A549 (cell line): ENCODE results near the gene SLC25A46. TPM values are rescaled to one million over a fixed set of nuclear protein-coding genes. Genes with fewer than 3 reads are reported as not detected.
"Not testable (repeated sequence)": the region's sequence is repeated elsewhere in the genome, so short reads cannot be mapped to it uniquely, and the experiment has no call there.

ENCODE experiments used
- ATAC-seq, 2 experiments: fragments of 200-7000 bp in 1 of 2; fragments of >200 bp in 1 of 2; cut with Nextera tagmentation in 1 of 2; cut with Tn5 transposase in 1 of 2; 3 replicates each; pipeline versions ENCODE4 v1.8.0 to v1.9.1; 2018 to 2020; ENCODE audit warnings: mild to moderate bottlenecking in 1 of 2, moderate library complexity in 1 of 2
- CTCF ChIA-PET: fragments of 300-600 bp; sonication (Branson Sonifier 250); formaldehyde crosslinking; extraction: SDS; loops from one replicate; lab custom pipeline; 2021; ENCODE audit warnings: antibody characterized with exemption, inconsistent platforms; lab: Yijun Ruan, JAX
- POLR2A ChIA-PET: fragments of 350-600 bp; formaldehyde crosslinking; extraction: SDS; loops from one replicate; lab custom pipeline; 2021; ENCODE audit warnings: antibody characterized with exemption, inconsistent platforms; lab: Yijun Ruan, JAX
- DNase-seq, 2 experiments: peaks; one replicate each; pipeline versions ENCODE4 v3.0.0 to v3.0.0-alpha.2; 2011 to 2016; ENCODE audit warnings: low read depth in 1 of 2, low spot score in 1 of 2
- FAIRE-seq: peaks from 2 replicates; lab custom pipeline; 2011; peaks lifted over from hg19 to GRCh38; lab: Jason Lieb, UNC
- H3K27ac ChIP-seq, 2 experiments: fragments of >200 bp; sonication (Bioruptor Twin); formaldehyde crosslinking; 3 replicates each; pipeline ENCODE4 v1.5.1; 2016 to 2017
- H3K4me1 ChIP-seq: fragments of >200 bp; sonication (Bioruptor Twin); formaldehyde crosslinking; 3 replicates; pipeline ENCODE4 v1.6.1; 2016
- H3K4me2 ChIP-seq: fragments of >200 bp; sonication (Bioruptor Twin); formaldehyde crosslinking; 3 replicates; pipeline ENCODE4 v1.6.1; 2016
- H3K4me3 ChIP-seq: fragments of >200 bp; sonication (Bioruptor Twin); formaldehyde crosslinking; 3 replicates; pipeline ENCODE4 v1.5.1; 2016
- H3K9me3 ChIP-seq: fragments of >200 bp; sonication (Bioruptor Twin); formaldehyde crosslinking; 3 replicates; pipeline ENCODE4 v1.6.1; 2016
- BHLHE40 ChIP-seq: IDR thresholded peaks from 2 replicates; pipeline ENCODE4 v1.6.1; 2012; ENCODE audit warnings: low read depth, low read length, inconsistent platforms
- CTCF ChIP-seq: fragments of >200 bp; sonication (Bioruptor Twin); formaldehyde crosslinking; IDR thresholded peaks from 3 replicates; pipeline ENCODE4 v1.5.1; 2016
- EHF ChIP-seq: fragments of 250-450 bp; sonication (Bioruptor Pico); IDR thresholded peaks from 2 replicates; pipeline ENCODE4 v1.5.0; 2020; ENCODE audit warnings: mild to moderate bottlenecking
- ESRRA ChIP-seq: fragments of 150-350 bp; IDR thresholded peaks from 2 replicates; pipeline ENCODE4 v1.6.1; 2014; ENCODE audit warnings: mild to moderate bottlenecking, low read length, borderline replicate concordance
- FOSB ChIP-seq: fragments of 250-450 bp; sonication (Bioruptor Pico); IDR thresholded peaks from 2 replicates; pipeline ENCODE4 v1.5.0; 2020; ENCODE audit warnings: mild to moderate bottlenecking, moderate library complexity
- FOSL2 ChIP-seq, 2 experiments: fragments of 450-650 bp in 1 of 2; fragments of >200 bp in 1 of 2; sonication (Bioruptor Twin) in 1 of 2; formaldehyde crosslinking; IDR thresholded peaks; 2 replicates each; pipeline versions ENCODE4 v1.5.0 to v1.6.1; 2016 to 2020; ENCODE audit warnings: mild to moderate bottlenecking in 1 of 2, moderate library complexity in 1 of 2
- GATA3 ChIP-seq: IDR thresholded peaks from 2 replicates; pipeline ENCODE4 v1.6.1; 2012; ENCODE audit warnings: borderline replicate concordance
- HOXA7 ChIP-seq: fragments of 250-450 bp; sonication (Bioruptor Pico); IDR thresholded peaks from 2 replicates; pipeline ENCODE4 v1.5.0; 2020; ENCODE audit warnings: mild to moderate bottlenecking, moderate library complexity
- HOXB13 ChIP-seq: fragments of 250-450 bp; sonication (Bioruptor Pico); IDR thresholded peaks from 2 replicates; pipeline ENCODE4 v1.5.0; 2020; ENCODE audit warnings: low read depth, mild to moderate bottlenecking, moderate library complexity
- JUNB ChIP-seq: fragments of >200 bp; sonication (Bioruptor Twin); formaldehyde crosslinking; IDR thresholded peaks from 2 replicates; pipeline ENCODE4 v1.6.1; 2016
- KDM1A ChIP-seq: fragments of 200-600 bp; sonication (generic); IDR thresholded peaks from 2 replicates; pipeline ENCODE4 v1.6.1; 2016; ENCODE audit warnings: low read depth, mild to moderate bottlenecking
- MAFK ChIP-seq: fragments of 450-650 bp; IDR thresholded peaks from 2 replicates; pipeline ENCODE4 v1.6.1; 2014; ENCODE audit not compliant: partially characterized antibody
- MAX ChIP-seq: IDR thresholded peaks from 2 replicates; pipeline ENCODE4 v1.6.1; 2012
- NFE2L2 ChIP-seq: fragments of 150-350 bp; conservative IDR thresholded peaks from 2 replicates; pipeline ENCODE4 v1.6.1; 2014; ENCODE audit warnings: low read length
- NPAS2 ChIP-seq: fragments of 250-450 bp; sonication (Bioruptor Pico); IDR thresholded peaks from 2 replicates; pipeline ENCODE4 v1.8.0; 2022; ENCODE audit warnings: mild to moderate bottlenecking, moderate library complexity, borderline replicate concordance
- RAD21 ChIP-seq, 2 experiments: fragments of >200 bp in 1 of 2; sonication (Bioruptor Twin) in 1 of 2; formaldehyde crosslinking in 1 of 2; IDR thresholded peaks in 1 of 2; conservative IDR thresholded peaks in 1 of 2; 2 replicates in 1 of 2; 3 replicates in 1 of 2; pipeline ENCODE4 v1.6.1; 2012 to 2018; ENCODE audit warnings: inconsistent platforms in 1 of 2
- RCOR1 ChIP-seq: fragments of 150-350 bp; IDR thresholded peaks from 2 replicates; pipeline ENCODE4 v1.6.1; 2014; ENCODE audit warnings: antibody characterized with exemption, low read length, low read depth
- RFX5 ChIP-seq: fragments of 450-650 bp; IDR thresholded peaks from 2 replicates; pipeline ENCODE4 v1.7.1; 2014; ENCODE audit warnings: antibody characterized with exemption, mild to moderate bottlenecking, moderate library complexity
- TFCP2L1 ChIP-seq: fragments of 250-450 bp; sonication (Bioruptor Pico); IDR thresholded peaks from 2 replicates; pipeline ENCODE4 v1.5.0; 2021; ENCODE audit warnings: mild to moderate bottlenecking
- TP53 ChIP-seq: fragments of 250-450 bp; sonication (Bioruptor Pico); IDR thresholded peaks from 2 replicates; pipeline ENCODE4 v1.5.0; 2021; ENCODE audit warnings: mild to moderate bottlenecking, moderate library complexity
- USF2 ChIP-seq: fragments of 450-650 bp; IDR thresholded peaks from 2 replicates; pipeline ENCODE4 v1.6.1; 2014; ENCODE audit warnings: antibody characterized with exemption
- WGBS: methylation state at CpG from one replicate; pipeline ENCODE4 v1.1.6; 2017; ENCODE audit errors: missing lambda C conversion rate; 5-methylcytosine and 5-hydroxymethylcytosine counted together
- polyA plus RNA-seq, 4 experiments: library from polyadenylated mRNA; depleted of rRNA in 3 of 4; stranded (reverse); fragments of >200 nt; fragmentation: RNase III in 1 of 4; extraction: RNeasy Plus Mini Kit Qiagen cat#74134 plus additional on column Dnase treatment in 1 of 4; gene quantifications; 2 replicates in 3 of 4; 3 replicates in 1 of 4; pipeline ENCODE4 v1.2.3, GENCODE V29; 2011 to 2017
- TF ChIP-seq, protein P1 (sequence below): fragments of 250-450 bp; sonication (Bioruptor Pico); IDR thresholded peaks from 2 replicates; pipeline ENCODE4 v1.5.0; 2021; ENCODE audit warnings: mild to moderate bottlenecking, moderate library complexity, borderline replicate concordance

The SLC25A46 gene
- polyA plus RNA-seq, 2 of the 4 experiments (the other 2 are of a cell fraction) = 29.2 to 41.7 TPM

DNA sequence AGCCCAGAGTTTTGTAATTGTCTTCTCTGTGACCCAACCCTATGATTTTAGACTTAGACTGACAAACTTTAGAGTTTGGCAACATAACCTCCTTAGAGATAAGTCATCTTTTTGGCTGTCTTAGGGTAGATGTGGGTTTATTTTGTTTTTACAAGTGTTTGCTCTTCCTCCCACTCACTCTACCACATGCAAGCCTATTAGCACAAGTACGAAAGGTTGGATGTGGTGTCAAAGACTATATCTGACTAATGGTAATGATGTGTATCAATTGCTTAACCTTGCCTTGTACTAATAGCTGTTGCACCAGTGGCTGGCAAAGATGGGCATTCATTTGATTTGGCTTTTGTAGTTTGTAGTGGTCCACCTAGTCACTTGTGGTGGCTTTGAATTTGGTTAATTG lies 46.5 kb downstream of the SLC25A46 start:
- TF ChIP-seq, protein P1, sequence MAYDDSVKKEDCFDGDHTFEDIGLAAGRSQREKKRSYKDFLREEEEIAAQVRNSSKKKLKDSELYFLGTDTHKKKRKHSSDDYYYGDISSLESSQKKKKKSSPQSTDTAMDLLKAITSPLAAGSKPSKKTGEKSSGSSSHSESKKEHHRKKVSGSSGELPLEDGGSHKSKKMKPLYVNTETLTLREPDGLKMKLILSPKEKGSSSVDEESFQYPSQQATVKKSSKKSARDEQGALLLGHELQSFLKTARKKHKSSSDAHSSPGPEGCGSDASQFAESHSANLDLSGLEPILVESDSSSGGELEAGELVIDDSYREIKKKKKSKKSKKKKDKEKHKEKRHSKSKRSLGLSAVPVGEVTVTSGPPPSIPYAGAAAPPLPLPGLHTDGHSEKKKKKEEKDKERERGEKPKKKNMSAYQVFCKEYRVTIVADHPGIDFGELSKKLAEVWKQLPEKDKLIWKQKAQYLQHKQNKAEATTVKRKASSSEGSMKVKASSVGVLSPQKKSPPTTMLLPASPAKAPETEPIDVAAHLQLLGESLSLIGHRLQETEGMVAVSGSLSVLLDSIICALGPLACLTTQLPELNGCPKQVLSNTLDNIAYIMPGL = no peak
- TF ChIP-seq HOXB13 = no peak
- TF ChIP-seq TFCP2L1 (CRISPR knock-in tag) = no peak
- TF ChIP-seq BHLHE40 = no peak
- no peak for TF ChIP-seq RFX5
- TF ChIP-seq GATA3 = no peak
- no peak for TF ChIP-seq FOSB
- TF ChIP-seq MAX = no peak
- TF ChIP-seq USF2 = no peak
- no peak for TF ChIP-seq HOXA7
- TF ChIP-seq NPAS2 (CRISPR knock-in tag) = no peak
- TF ChIP-seq EHF (CRISPR knock-in tag) = no peak
- TF ChIP-seq JUNB = no peak
- no peak for TF ChIP-seq KDM1A
- no peak for TF ChIP-seq ESRRA
- no peak for TF ChIP-seq RCOR1
- no peak for TF ChIP-seq RAD21 (conservative IDR thresholded peaks at IDR 0.05 in 1 of 2, IDR thresholded peaks at IDR 0.05 in 1 of 2)
- TF ChIP-seq FOSL2 (IDR thresholded peaks at IDR 0.05) = no peak
- TF ChIP-seq FOSL2 (CRISPR knock-in tag; IDR thresholded peaks at IDR 0.05) = no peak
- no peak for TF ChIP-seq NFE2L2
- no peak overlapping the region for H3K4me3 ChIP-seq
- ATAC-seq (no peak), DNase-seq (no peak), FAIRE-seq (no peak)
- no peak overlapping the region for H3K27ac ChIP-seq
- ChIA-PET CTCF (no interaction called here), POLR2A (no interaction called here)
- no peaks in the 10 kb centered on the region for H3K4me1 ChIP-seq
- no peaks in the 10 kb centered on the region for H3K9me3 ChIP-seq
- H3K4me2 ChIP-seq = no peak overlapping the region
- WGBS = 0% methylated on average over 1 of the region's 1 CpG

- CTCF ChIA-PET = interaction anchor here (0.8 kb wide), 1 partner anchor 30 kb away, joined by 3 read pairs; no protein-coding TSS in a partner anchor
These were observed 49.2 kb downstream of the SLC25A46 start for GRCh38 chr5:110788006-110788405.

GRCh38 chr5:110790673-110791072 lies 51.9 kb downstream of the SLC25A46 start:
- H3K4me3 ChIP-seq = no peak overlapping the region
- H3K4me1 ChIP-seq = no peaks in the 10 kb centered on the region
- H3K27ac ChIP-seq = no peak overlapping the region
- 2% methylated on average over 1 of the region's 1 CpG for WGBS
- ATAC-seq = no peak
- ChIA-PET CTCF (no interaction called here), POLR2A (no interaction called here)
- peak in 1 of 2 experiments; percentile 11 for DNase-seq
- no peaks in the 10 kb centered on the region for H3K9me3 ChIP-seq
- FAIRE-seq = no peak
- TF ChIP-seq CTCF (no peak), MAFK (peak; percentile 49), TP53 (CRISPR knock-in tag) (no peak), TFCP2L1 (CRISPR knock-in tag) (no peak)
- no peak overlapping the region for H3K4me2 ChIP-seq

More at GRCh38 chr5:110788006-110788405, 49.2 kb downstream of the SLC25A46 start:
- POLR2A ChIA-PET, FAIRE-seq, H3K9me3 ChIP-seq, ATAC-seq, H3K27ac ChIP-seq, H3K4me3 ChIP-seq, H3K4me1 ChIP-seq, DNase-seq, H3K4me2 ChIP-seq: not testable (repeated sequence)
- 41% methylated on average over 3 of the region's 3 CpGs for WGBS
